HG02885 (cell line): ENCODE results near the gene HHIPL1.
"Not testable (repeated sequence)": the region's sequence is repeated elsewhere in the genome, so short reads cannot be mapped to it uniquely, and the experiment has no call there.

ENCODE experiments used
- ATAC-seq: cut with Tn5 transposase; IDR thresholded peaks from one replicate; pipeline ENCODE4 v1.9.1; 2021; ENCODE audit warnings: mild to moderate bottlenecking; ENCODE audit not compliant: unreplicated experiment, poor library complexity

Gene HHIPL1

GRCh38 chr14:99632410-99633035, 12.4 kb upstream of the HHIPL1 start:
- no peak for ATAC-seq

GRCh38 chr14:99633141-99633540, 11.8 kb upstream of the HHIPL1 start:
- no peak for ATAC-seq

- no peak for ATAC-seq
These were observed 11.0 kb upstream of the HHIPL1 start for GRCh38 chr14:99633918-99634317.

- ATAC-seq, result no peak
These were observed 10.5 kb upstream of the HHIPL1 start for GRCh38 chr14:99634443-99634842.

GRCh38 chr14:99635116-99635515, 9.8 kb upstream of the HHIPL1 start:
- no peak for ATAC-seq

GRCh38 chr14:99636487-99636886, 8.4 kb upstream of the HHIPL1 start:
- no peak for ATAC-seq

- ATAC-seq, result no peak
These were observed 7.3 kb upstream of the HHIPL1 start for GRCh38 chr14:99637624-99638023.

GRCh38 chr14:99642771-99643170, 2.2 kb upstream of the HHIPL1 start:
- not testable (repeated sequence) for ATAC-seq

- no peak for ATAC-seq
These were observed 1.6 kb upstream of the HHIPL1 start for GRCh38 chr14:99643343-99643742.

GRCh38 chr14:99644035-99644587, 818 bp upstream of the HHIPL1 start:
- no peak for ATAC-seq

- no peak for ATAC-seq
These were observed 896 bp downstream of the HHIPL1 start for GRCh38 chr14:99645545-99646505.

- ATAC-seq, result no peak
These were observed 2.5 kb downstream of the HHIPL1 start for GRCh38 chr14:99647411-99647810.

- ATAC-seq, result no peak
These were observed 3.3 kb downstream of the HHIPL1 start for GRCh38 chr14:99648027-99648784.

- no peak for ATAC-seq
These were observed 4.3 kb downstream of the HHIPL1 start for GRCh38 chr14:99649219-99649618.

GRCh38 chr14:99649643-99650042, 4.7 kb downstream of the HHIPL1 start:
- no peak for ATAC-seq

- no peak for ATAC-seq
These were observed 5.3 kb downstream of the HHIPL1 start for GRCh38 chr14:99650189-99650588.

- no peak for ATAC-seq
These were observed 7.2 kb downstream of the HHIPL1 start for GRCh38 chr14:99651953-99652746.

GRCh38 chr14:99654235-99654985, 9.5 kb downstream of the HHIPL1 start:
- no peak for ATAC-seq

GRCh38 chr14:99655521-99655920, 10.6 kb downstream of the HHIPL1 start:
- no peak for ATAC-seq
